ENCODE measurements around the gene ANK2.

Gene ANK2

DNA sequence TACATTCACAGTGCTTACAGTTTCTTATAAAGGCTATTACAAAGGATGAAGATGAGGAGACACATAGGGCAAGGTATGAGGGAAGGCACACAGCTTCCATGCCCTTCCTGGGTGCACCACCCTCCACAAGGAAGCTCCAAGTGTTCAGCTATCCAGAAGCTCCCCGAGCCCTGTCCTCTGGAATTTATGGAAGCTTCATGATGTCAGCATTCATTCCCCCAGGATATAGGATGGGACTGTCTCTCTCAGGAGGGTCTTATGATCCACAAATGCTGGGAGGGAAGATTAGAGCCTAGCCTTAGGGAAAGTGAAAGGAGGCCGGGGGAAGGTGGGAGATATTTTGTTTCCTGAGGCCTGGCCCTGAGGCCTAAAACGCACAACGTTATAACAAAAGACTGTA, 236.0 kb downstream of the ANK2 start:
- DNase-seq (ENCODE audit: low read depth) = no peak
- H3K4me3 ChIP-seq (ENCODE audit: low read depth, low read length) = no peak overlapping the region
- no peak for TF ChIP-seq CTCF (conservative IDR thresholded peaks at IDR 0.05; ENCODE audit: low read depth, low read length)

- no peak for DNase-seq (ENCODE audit: low read depth)
- no peak overlapping the region for H3K4me3 ChIP-seq (ENCODE audit: low read depth, low read length)
- TF ChIP-seq CTCF (conservative IDR thresholded peaks at IDR 0.05; ENCODE audit: low read depth, low read length) = no peak
Observed at GRCh38 chr4:113288257-113288656, 238.8 kb downstream of the ANK2 start.

DNA sequence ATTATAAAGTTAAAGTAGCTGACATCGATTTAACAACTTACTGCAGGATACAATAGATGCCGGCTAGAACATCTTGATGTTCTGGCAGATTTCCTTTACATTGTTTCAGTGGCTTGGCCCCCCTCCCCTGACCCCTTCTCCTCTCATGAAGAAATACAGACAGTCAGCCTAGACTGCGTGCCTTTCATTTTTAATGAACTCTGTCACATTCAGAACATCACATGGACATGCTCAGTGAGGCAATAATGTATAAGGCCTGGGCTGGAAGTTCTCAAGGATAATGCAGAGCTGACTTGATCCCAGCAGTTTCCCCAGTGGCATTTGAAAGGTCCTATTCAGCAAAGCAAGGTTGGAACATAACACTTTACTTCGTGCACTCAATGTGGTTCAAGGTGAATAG, 239.2 kb downstream of the ANK2 start:
- TF ChIP-seq CTCF (conservative IDR thresholded peaks at IDR 0.05; ENCODE audit: low read depth, low read length) = no peak

DNA sequence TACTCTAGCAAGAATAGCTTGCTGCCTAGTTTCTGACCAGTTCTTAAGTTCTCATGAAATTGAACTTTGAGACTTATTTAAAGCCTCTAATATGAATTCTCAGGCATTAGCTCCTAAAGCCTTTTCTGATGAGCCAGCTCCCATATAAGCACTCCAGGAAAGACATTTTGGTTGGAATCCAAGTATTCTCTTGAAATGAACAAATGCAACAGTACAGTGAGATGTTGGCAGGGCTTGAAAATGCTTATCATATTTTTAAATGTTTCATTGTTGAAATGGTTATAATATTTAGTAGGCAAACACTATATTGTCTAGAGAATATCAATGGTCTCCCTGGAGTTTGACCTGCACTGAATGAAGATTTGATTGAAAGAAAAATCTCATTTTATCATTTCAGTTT, 240.3 kb downstream of the ANK2 start:
- TF ChIP-seq CTCF (conservative IDR thresholded peaks at IDR 0.05; ENCODE audit: low read depth, low read length) = no peak
- no peak overlapping the region for H3K4me3 ChIP-seq (ENCODE audit: low read depth, low read length)
- peak; percentile 62 for DNase-seq (ENCODE audit: low read depth)

More for the DNA sequence above, 239.2 kb downstream of the ANK2 start:
- no peak overlapping the region for H3K4me3 ChIP-seq (ENCODE audit: low read depth, low read length)
- peak; percentile 5 for DNase-seq (ENCODE audit: low read depth)

DNA sequence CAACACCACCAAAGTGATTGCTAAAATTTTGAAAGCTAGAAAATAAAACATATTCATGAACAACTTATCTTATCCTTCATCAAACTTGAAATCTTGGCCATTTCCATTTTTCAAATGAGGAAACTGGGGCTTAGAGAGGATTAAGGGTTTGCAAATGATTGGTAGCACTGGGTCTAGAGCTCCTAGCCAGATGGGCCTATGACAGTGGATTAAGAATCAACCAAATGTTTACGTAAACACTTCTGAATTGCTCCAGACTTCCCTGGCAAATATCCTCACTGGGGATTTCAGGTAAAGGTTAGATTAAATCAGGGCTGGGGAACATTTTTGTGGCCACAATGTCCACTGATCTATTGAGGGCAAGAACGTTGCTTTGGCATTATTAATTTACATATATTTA, 241.2 kb downstream of the ANK2 start:
- no peak overlapping the region for H3K4me3 ChIP-seq (ENCODE audit: low read depth, low read length)
- TF ChIP-seq CTCF (conservative IDR thresholded peaks at IDR 0.05; ENCODE audit: low read depth, low read length) = no peak
- no peak for DNase-seq (ENCODE audit: low read depth)

DNA sequence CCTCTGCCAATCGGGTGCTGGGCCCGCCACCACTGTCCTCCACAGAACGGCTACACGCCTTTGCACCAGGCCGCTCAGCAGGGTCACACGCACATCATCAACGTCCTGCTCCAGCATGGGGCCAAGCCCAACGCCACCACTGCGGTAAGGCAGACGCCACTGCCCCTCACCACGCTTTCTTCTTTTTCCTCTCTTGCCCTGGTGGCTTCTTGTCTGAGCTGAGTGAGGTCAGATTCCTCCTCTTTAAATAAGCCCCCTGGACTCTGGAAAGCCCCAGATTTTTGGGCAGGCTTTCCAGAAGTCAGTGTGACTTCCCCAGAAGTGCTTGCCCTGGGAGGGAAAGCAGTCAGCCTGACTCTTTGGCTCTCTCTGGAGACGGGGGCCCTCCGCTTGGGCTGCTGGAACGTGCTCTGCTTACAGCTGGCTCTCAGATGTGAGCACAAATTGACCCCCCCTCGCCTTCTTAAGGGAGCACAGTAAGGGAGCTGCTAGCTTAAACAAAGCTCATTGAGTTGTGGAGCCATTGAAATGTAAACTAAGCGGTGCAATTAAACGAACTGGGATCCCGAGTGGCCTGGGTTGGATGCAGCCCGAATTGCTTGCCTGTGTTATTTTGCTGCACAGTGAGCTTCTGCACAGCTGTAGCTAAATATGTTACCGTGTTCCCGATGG, 243.1 kb downstream of the ANK2 start:
- H3K4me3 ChIP-seq (ENCODE audit: low read depth, low read length) = no peak overlapping the region
- DNase-seq (ENCODE audit: low read depth) = peak; percentile 61
- no peak for TF ChIP-seq CTCF (conservative IDR thresholded peaks at IDR 0.05; ENCODE audit: low read depth, low read length)

- TF ChIP-seq CTCF (conservative IDR thresholded peaks at IDR 0.05; ENCODE audit: low read depth, low read length) = no peak
- H3K4me3 ChIP-seq (ENCODE audit: low read depth, low read length) = peak overlapping the region; percentile 2
- peak; percentile 70 for DNase-seq (ENCODE audit: low read depth)
Observed at GRCh38 chr4:113293043-113293560, 243.6 kb downstream of the ANK2 start.
